IMR-90 (cell line): ENCODE data around the gene FXYD5.

Experiments
- BHLHE40 ChIP-seq: fragments of 150-350 bp; IDR thresholded peaks from 2 replicates; pipeline ENCODE4 v1.6.1; 2016; ENCODE audit warnings: mild to moderate bottlenecking, low read depth, low read length
- CEBPB ChIP-seq: IDR thresholded peaks from 2 replicates; pipeline ENCODE4 v1.6.1; 2012; ENCODE audit warnings: low read depth, low read length, improper control_type of control experiment
- CHD1 ChIP-seq: IDR thresholded peaks from 2 replicates; pipeline ENCODE4 v1.6.1; 2012; ENCODE audit warnings: low read depth, low read length, improper control_type of control experiment
- CTCF ChIP-seq: conservative IDR thresholded peaks from 2 replicates; pipeline ENCODE4 v1.5.1; 2012; ENCODE audit warnings: mild to moderate bottlenecking, low read depth, low read length, improper control_type of control experiment
- MAFK ChIP-seq: IDR thresholded peaks from 2 replicates; pipeline ENCODE4 v1.6.1; 2012; ENCODE audit warnings: low read depth, low read length, improper control_type of control experiment
- MAZ ChIP-seq: IDR thresholded peaks from 2 replicates; pipeline ENCODE4 v1.6.1; 2012; ENCODE audit warnings: low read depth, mild to moderate bottlenecking, low read length, improper control_type of control experiment, moderate library complexity, borderline replicate concordance
- MXI1 ChIP-seq: IDR thresholded peaks from 2 replicates; pipeline ENCODE4 v1.6.1; 2012; ENCODE audit warnings: low read depth, mild to moderate bottlenecking, low read length, moderate library complexity, borderline replicate concordance
- POLR2A ChIP-seq: IDR thresholded peaks from 2 replicates; pipeline ENCODE4 v1.6.1; 2012; ENCODE audit warnings: mild to moderate bottlenecking, low read depth, low read length
- RAD21 ChIP-seq: IDR thresholded peaks from 2 replicates; pipeline ENCODE4 v1.6.1; 2012; ENCODE audit warnings: low read length, improper control_type of control experiment
- RCOR1 ChIP-seq: IDR thresholded peaks from 2 replicates; pipeline ENCODE4 v1.6.1; 2012; ENCODE audit warnings: mild to moderate bottlenecking, low read length, improper control_type of control experiment; ENCODE audit not compliant: insufficient replicate concordance
- RFX5 ChIP-seq: IDR thresholded peaks from 2 replicates; pipeline ENCODE4 v1.8.0; 2012; ENCODE audit warnings: low read depth, mild to moderate bottlenecking, low read length, moderate library complexity
- SMC3 ChIP-seq: fragments of 150-350 bp; IDR thresholded peaks from 2 replicates; pipeline ENCODE4 v1.6.1; 2016; ENCODE audit warnings: low read depth, mild to moderate bottlenecking, antibody characterized with exemption, low read length, moderate library complexity
- USF2 ChIP-seq: fragments of 150-350 bp; IDR thresholded peaks from 2 replicates; pipeline ENCODE4 v1.6.1; 2017; ENCODE audit warnings: mild to moderate bottlenecking, antibody characterized with exemption, low read length, low read depth
- TF ChIP-seq, protein P1 (sequence below): fragments of 150-350 bp; IDR thresholded peaks from 2 replicates; pipeline ENCODE4 v1.6.1; 2016; ENCODE audit warnings: low read depth, mild to moderate bottlenecking, low read length, moderate library complexity, borderline replicate concordance

GRCh38 chr19:35120898-35121297, 33.6 kb upstream of the FXYD5 start:
- TF ChIP-seq POLR2A (no peak), CTCF (no peak), RAD21 (no peak), CEBPB (no peak), CHD1 (no peak), RCOR1 (no peak), MAZ (no peak), BHLHE40 (no peak), SMC3 (no peak), MXI1 (no peak), RFX5 (no peak), MAFK (no peak), USF2 (no peak)
- TF ChIP-seq, protein P1, sequence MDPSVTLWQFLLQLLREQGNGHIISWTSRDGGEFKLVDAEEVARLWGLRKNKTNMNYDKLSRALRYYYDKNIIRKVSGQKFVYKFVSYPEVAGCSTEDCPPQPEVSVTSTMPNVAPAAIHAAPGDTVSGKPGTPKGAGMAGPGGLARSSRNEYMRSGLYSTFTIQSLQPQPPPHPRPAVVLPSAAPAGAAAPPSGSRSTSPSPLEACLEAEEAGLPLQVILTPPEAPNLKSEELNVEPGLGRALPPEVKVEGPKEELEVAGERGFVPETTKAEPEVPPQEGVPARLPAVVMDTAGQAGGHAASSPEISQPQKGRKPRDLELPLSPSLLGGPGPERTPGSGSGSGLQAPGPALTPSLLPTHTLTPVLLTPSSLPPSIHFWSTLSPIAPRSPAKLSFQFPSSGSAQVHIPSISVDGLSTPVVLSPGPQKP: no peak
